22Rv1 (cell line): ENCODE data around the gene PLA2G6.

ENCODE experiments used
- H3K27ac ChIP-seq: fragments of 450-650 bp; 2 replicates; pipeline ENCODE4 v1.5.1; 2017
- CTCF ChIP-seq: fragments of 450-650 bp; IDR thresholded peaks from 2 replicates; pipeline ENCODE4 v1.5.1; 2017; ENCODE audit warnings: mild to moderate bottlenecking
- ZFX ChIP-seq: fragments of 450-650 bp; IDR thresholded peaks from 2 replicates; pipeline ENCODE4 v1.6.1; 2017; ENCODE audit warnings: antibody characterized with exemption, borderline replicate concordance

Gene PLA2G6

GRCh38 chr22:38203855-38204514, 22.4 kb upstream of the PLA2G6 start:
- TF ChIP-seq CTCF: no peak
- TF ChIP-seq ZFX: no peak
- H3K27ac ChIP-seq: peak overlapping the region; percentile 95; the same call in 1 of the 2 replicates

GRCh38 chr22:38203090-38203810, 21.6 kb upstream of the PLA2G6 start:
- H3K27ac ChIP-seq: peak overlapping the region; percentile 95

GRCh38 chr22:38202437-38203089, 20.9 kb upstream of the PLA2G6 start:
- TF ChIP-seq CTCF (peak; percentile 34; the same call in 1 of the 2 replicates), ZFX (no peak)
- H3K27ac ChIP-seq: peak overlapping the region; percentile 95

More at GRCh38 chr22:38203090-38203810, 21.6 kb upstream of the PLA2G6 start:
- no peak for TF ChIP-seq CTCF
- TF ChIP-seq ZFX: no peak

GRCh38 chr22:38201711-38202436, 20.2 kb upstream of the PLA2G6 start, which contains the start of gene MAFF:
TSS of gene MAFF (plus strand) at chr22:38201994. CDS start at chr22:38213854, 11,860 bp downstream.
- H3K27ac ChIP-seq: peak within 1 kb of the TSS; percentile 95
- no peak for TF ChIP-seq ZFX
- no peak for TF ChIP-seq CTCF

GRCh38 chr22:38201371-38201710, 19.7 kb upstream of the PLA2G6 start:
- no peak for TF ChIP-seq CTCF
- no peak for TF ChIP-seq ZFX
- H3K27ac ChIP-seq: peak overlapping the region; percentile 95

GRCh38 chr22:38199826-38200559, 18.4 kb upstream of the PLA2G6 start:
- no peak overlapping the region for H3K27ac ChIP-seq
- TF ChIP-seq ZFX (no peak), CTCF (no peak)
